NCI-H146 treated with DMSO at 0.1 percent for 48 hours (cell line): ENCODE results near the gene IPO7.

Experiments used
- DNase-seq: peaks from one replicate; lab custom pipeline; 2025; ENCODE audit not compliant: unreplicated experiment; lab: John Stamatoyannopoulos, UW

IPO7 gene

GRCh38 chr11:9490376-9490775, 105.9 kb downstream of the IPO7 start:
- no peak for DNase-seq

GRCh38 chr11:9493492-9493891, 109.0 kb downstream of the IPO7 start:
- DNase-seq, result no peak

GRCh38 chr11:9494316-9494715, 109.9 kb downstream of the IPO7 start:
- DNase-seq, result no peak

- DNase-seq, result no peak
Measured at GRCh38 chr11:9495803-9496514, 111.5 kb downstream of the IPO7 start.
